Measurements from ENCODE around the gene CACNA1C. TPM values are rescaled to one million over a fixed set of nuclear protein-coding genes. Genes with fewer than 3 reads are reported as not detected.

The CACNA1C gene
- total RNA-seq, 1 experiment from 2014 or later: 1.1 TPM

DNA sequence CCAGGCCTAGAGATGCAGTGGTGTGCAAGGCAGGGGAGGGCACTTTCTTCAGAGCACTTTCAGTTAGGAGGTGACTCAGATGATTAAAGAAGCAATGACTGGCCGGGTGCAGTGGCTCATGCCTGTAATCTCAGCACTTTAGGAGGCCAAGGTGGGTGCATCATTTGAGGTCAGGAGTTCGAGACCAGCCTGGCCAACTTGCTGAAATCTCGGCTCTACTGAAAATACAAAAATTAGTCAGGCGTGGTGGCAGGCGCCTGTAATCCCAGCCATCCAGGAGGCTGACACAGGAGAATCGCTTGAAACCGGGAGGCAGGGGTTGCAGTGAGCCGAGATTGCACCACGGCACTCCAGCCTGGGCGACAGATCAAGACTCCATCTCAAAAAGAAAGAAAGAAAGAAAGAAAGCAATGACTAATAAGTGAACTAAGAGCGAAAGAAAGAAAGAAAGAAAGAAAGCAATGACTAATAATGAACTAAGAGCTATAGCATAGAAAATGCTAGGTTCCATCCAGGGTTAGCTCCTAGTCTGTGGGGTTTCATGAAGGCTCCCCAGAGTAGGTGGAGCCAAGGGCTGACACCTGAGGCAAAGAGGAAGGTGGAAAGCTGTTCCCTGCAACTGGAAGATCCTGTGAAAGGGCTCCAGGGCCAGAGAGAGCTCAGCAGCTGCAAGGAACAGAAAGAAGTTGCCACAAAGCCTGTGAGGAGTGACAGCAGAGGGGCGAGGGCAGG is 334.5 kb downstream of the CACNA1C start:
- no peak overlapping the region for H3K4me3 Mint-ChIP-seq
- H3K23ac ChIP-seq (ENCODE audit: insufficient read length, low read depth, low read length): no peak overlapping the region
- no peaks in the 10 kb centered on the region for H3K23me2 ChIP-seq (ENCODE audit: insufficient read length, low read depth, low read length, poor library complexity, severe bottlenecking)
- no peak overlapping the region for H2BK15ac ChIP-seq (ENCODE audit: low read depth, low read length)
- H2AFZ ChIP-seq (ENCODE audit: low read length): no peak overlapping the region
- no peak overlapping the region for H3K4ac ChIP-seq (ENCODE audit: low read depth, low read length)
- no peaks in the 10 kb centered on the region for H3K36me3 Mint-ChIP-seq (ENCODE audit: insufficient read depth in 1 of 3, low read depth in 3 of 3)
- H2AK5ac ChIP-seq (ENCODE audit: insufficient read length, low read length): no peak overlapping the region
- no CpG with 5 or more reads among the region's 12 CpGs for WGBS (ENCODE audit: extremely low coverage, insufficient read length, low lambda C conversion rate)
- H2BK120ac ChIP-seq (ENCODE audit: low read depth, low read length, poor library complexity, severe bottlenecking): no peak overlapping the region
- no peak for TF ChIP-seq CTCF (conservative IDR thresholded peaks at IDR 0.05)
- no peaks in the 10 kb centered on the region for H3K79me1 ChIP-seq (ENCODE audit: insufficient read depth, low read depth, low read length, poor library complexity, severe bottlenecking)
- no peaks in the 10 kb centered on the region for H3K9me3 ChIP-seq (ENCODE audit: control insufficient read depth, low read depth, low read length)
- no peak overlapping the region for H3K27ac ChIP-seq (ENCODE audit: insufficient read length, low read depth, low read length)
- peak; percentile 24 for DNase-seq
- no peak overlapping the region for H4K91ac ChIP-seq (ENCODE audit: insufficient read length, low read depth, low read length)
- no peak overlapping the region for H3K18ac ChIP-seq (ENCODE audit: insufficient read length, low read depth, low read length)
- H3T11ph ChIP-seq (ENCODE audit: low read length): no peak overlapping the region
- no peaks in the 10 kb centered on the region for H4K20me1 ChIP-seq (ENCODE audit: control insufficient read depth, insufficient read depth, insufficient read length)
- no peak overlapping the region for H2BK5ac ChIP-seq (ENCODE audit: insufficient read length, low read length)
- H3K9ac ChIP-seq (ENCODE audit: extremely low read depth, insufficient read length, low read length): no peak overlapping the region
- H3K4me1 ChIP-seq (ENCODE audit: insufficient read depth, low read length): no peaks in the 10 kb centered on the region
- no peaks in the 10 kb centered on the region for H3K79me2 ChIP-seq (ENCODE audit: insufficient read depth, low read length)
- no peak overlapping the region for H4K5ac ChIP-seq (ENCODE audit: insufficient read length, low read depth, low read length)
- no peak overlapping the region for H3K14ac ChIP-seq (ENCODE audit: insufficient read depth, low read length)
- no peak overlapping the region for H4K8ac ChIP-seq (replicated peaks; ENCODE audit: insufficient read length, low read depth, low read length)
- H3K27me3 ChIP-seq (ENCODE audit: insufficient read depth, low read length): no peaks in the 10 kb centered on the region
- no peaks in the 10 kb centered on the region for H3K9me3 Mint-ChIP-seq
- no peak overlapping the region for H2BK12ac ChIP-seq (ENCODE audit: insufficient read length, low read depth, low read length)
- no peaks in the 10 kb centered on the region; the same call in 1 of the 2 replicates for H3K27me3 Mint-ChIP-seq (ENCODE audit: low read depth)
- H3K4me2 ChIP-seq (ENCODE audit: insufficient read depth, insufficient read length, low read length): no peak overlapping the region
- no peak overlapping the region for H2BK20ac ChIP-seq (ENCODE audit: low read depth, low read length, poor library complexity, severe bottlenecking)
- peaks cover 4 to 6% of the 10 kb centered on the region in 2 experiments for H3K4me1 Mint-ChIP-seq
- no peak overlapping the region for H3K27ac Mint-ChIP-seq
- H3K56ac ChIP-seq (ENCODE audit: insufficient read length, low read depth, low read length): no peak overlapping the region

Data from H9 (cell line).